Measurements from ENCODE around the gene INO80E. TPM values are rescaled to one million over a fixed set of nuclear protein-coding genes. Genes with fewer than 3 reads are reported as not detected.

The INO80E gene
- total and polyA plus RNA-seq, 4 donors = 8.0 to 24.8 (median 17.2) TPM

DNA sequence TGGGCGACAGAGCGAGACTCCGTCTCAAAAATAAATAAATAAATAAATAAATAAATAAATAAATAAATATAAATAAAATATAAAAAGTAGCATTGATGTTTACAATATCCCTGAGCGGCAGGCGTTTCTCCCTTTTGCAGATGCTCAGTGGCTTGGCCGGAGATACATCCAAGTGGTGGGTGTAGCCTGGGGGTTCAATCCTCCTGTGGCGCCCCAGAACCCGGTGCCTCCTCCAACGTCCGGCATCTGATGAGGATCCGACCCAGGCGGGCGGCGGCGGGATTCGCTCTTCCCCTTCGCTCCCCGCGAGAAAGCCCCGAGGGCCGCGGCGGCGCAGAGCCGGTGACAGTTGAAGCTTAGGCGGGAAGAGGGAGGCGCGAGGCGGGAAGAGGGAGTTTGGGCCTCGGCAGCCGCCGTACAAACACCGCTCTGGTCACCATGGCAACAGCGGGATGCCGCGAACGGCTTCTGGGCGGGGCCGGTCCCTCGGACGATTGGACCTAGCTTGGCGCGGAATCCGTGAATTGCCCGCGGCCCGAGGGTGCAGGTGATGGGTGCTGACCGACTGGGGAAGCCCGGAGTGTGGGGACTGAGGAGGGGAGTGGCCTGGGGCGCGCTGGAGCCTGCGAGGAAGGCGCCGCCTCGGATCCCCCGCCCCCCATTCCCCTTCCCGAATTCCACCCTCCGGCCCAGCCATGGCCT lies 56.8 kb downstream of the INO80E start (continued):
- TF ChIP-seq ZBTB33 (IDR thresholded peaks at IDR 0.05) (peak; percentile 80), HNF4A (conservative IDR thresholded peaks at IDR 0.05) (peak in 1 of 2 donors; percentile 34), SP1 (IDR thresholded peaks at IDR 0.05) (no peak), HNF4G (IDR thresholded peaks at IDR 0.05) (no peak)

- Histone ChIP-seq H3K27ac (ENCODE audit: low read depth in 1 of 2, low read length in 2 of 2) (peak overlapping the region; percentile 4 to 32), H3K9me3 (ENCODE audit: control insufficient read depth in 4 of 4, low read length in 3 of 4) (no peaks in the 10 kb centered on the region), H3K36me3 (ENCODE audit: control insufficient read depth in 4 of 4, insufficient read depth in 3 of 4, low read depth in 1 of 4, low read length in 3 of 4) (no peaks in the 10 kb centered on the region), H3K27me3 (ENCODE audit: control insufficient read depth in 4 of 4, insufficient read depth in 4 of 4, low read length in 3 of 4) (no peaks in the 10 kb centered on the region), H3K9ac (ENCODE audit: low read depth in 1 of 2, low read length in 2 of 2) (no peak overlapping the region), H3K4me1 (ENCODE audit: control insufficient read depth in 4 of 4, insufficient read depth in 4 of 4, low read length in 3 of 4) (peaks cover 2 to 11% (median 7%) of the 10 kb centered on the region in 4 donors), H3K4me3 (ENCODE audit: low read depth in 1 of 3, low read length in 3 of 3) (peak overlapping the region; percentile 43 to 63 (median 60))
- TF ChIP-seq SP1 (IDR thresholded peaks at IDR 0.05) = peak; percentile 14
- no peak for TF ChIP-seq HNF4A (conservative IDR thresholded peaks at IDR 0.05)
- no peak for DNase-seq (ENCODE audit: low spot score)
- 13% methylated on average over 19 of the region's 19 CpGs for WGBS
Observed at GRCh38 chr16:30053376-30054015, 57.5 kb downstream of the INO80E start.

DNA sequence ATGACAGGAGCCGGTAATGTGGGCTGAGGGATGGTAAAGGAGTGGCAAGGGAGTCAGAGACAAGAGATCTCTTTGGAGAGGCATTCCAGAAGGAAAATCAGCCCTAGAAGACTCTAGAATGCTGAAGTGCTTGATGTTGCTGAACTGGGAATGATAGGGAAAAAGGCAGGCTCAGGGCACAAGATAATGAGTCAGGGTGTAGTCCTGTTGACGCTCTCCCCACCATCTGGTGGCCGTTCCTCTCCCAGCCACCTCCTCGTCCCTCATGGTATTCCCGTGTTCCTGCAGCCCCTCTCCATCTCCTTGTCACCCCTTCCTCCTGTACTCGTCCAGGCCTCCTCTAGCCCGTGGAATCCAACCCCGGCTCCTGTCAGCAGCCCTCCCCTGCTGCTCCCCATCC lies 58.4 kb downstream of the INO80E start:
- H3K9ac ChIP-seq (ENCODE audit: low read depth in 1 of 2, low read length in 2 of 2) = no peak overlapping the region
- H3K4me3 ChIP-seq (ENCODE audit: low read depth in 1 of 3, low read length in 3 of 3) = no peak overlapping the region

More for the DNA sequence above, 58.4 kb downstream of the INO80E start:
- H3K27me3 ChIP-seq (ENCODE audit: control insufficient read depth in 4 of 4, insufficient read depth in 4 of 4, low read length in 3 of 4) = no peaks in the 10 kb centered on the region
- 83% methylated on average over 8 of the region's 8 CpGs for WGBS
- no peak overlapping the region for H3K27ac ChIP-seq (ENCODE audit: low read depth in 1 of 2, low read length in 2 of 2)
- H3K4me1 ChIP-seq (ENCODE audit: control insufficient read depth in 4 of 4, insufficient read depth in 4 of 4, low read length in 3 of 4) = peaks cover 2 to 11% (median 7%) of the 10 kb centered on the region in 4 donors
- no peaks in the 10 kb centered on the region for H3K9me3 ChIP-seq (ENCODE audit: control insufficient read depth in 4 of 4, low read length in 3 of 4)
- H3K36me3 ChIP-seq (ENCODE audit: control insufficient read depth in 4 of 4, insufficient read depth in 3 of 4, low read depth in 1 of 4, low read length in 3 of 4) = no peaks in the 10 kb centered on the region
- DNase-seq (ENCODE audit: low spot score) = no peak
- no peak for TF ChIP-seq FOXA2 (IDR thresholded peaks at IDR 0.05)
- TF ChIP-seq, protein P1, sequence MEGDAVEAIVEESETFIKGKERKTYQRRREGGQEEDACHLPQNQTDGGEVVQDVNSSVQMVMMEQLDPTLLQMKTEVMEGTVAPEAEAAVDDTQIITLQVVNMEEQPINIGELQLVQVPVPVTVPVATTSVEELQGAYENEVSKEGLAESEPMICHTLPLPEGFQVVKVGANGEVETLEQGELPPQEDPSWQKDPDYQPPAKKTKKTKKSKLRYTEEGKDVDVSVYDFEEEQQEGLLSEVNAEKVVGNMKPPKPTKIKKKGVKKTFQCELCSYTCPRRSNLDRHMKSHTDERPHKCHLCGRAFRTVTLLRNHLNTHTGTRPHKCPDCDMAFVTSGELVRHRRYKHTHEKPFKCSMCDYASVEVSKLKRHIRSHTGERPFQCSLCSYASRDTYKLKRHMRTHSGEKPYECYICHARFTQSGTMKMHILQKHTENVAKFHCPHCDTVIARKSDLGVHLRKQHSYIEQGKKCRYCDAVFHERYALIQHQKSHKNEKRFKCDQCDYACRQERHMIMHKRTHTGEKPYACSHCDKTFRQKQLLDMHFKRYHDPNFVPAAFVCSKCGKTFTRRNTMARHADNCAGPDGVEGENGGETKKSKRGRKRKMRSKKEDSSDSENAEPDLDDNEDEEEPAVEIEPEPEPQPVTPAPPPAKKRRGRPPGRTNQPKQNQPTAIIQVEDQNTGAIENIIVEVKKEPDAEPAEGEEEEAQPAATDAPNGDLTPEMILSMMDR (IDR thresholded peaks at IDR 0.05; ENCODE audit: low read depth, low read length, missing input control) = no peak
- no peak for TF ChIP-seq HNF4G (IDR thresholded peaks at IDR 0.05)
- no peak for TF ChIP-seq YY1 (IDR thresholded peaks at IDR 0.05)
- no peak for TF ChIP-seq FOXA1 (IDR thresholded peaks at IDR 0.05)
- TF ChIP-seq MAX (IDR thresholded peaks at IDR 0.05) = no peak
- TF ChIP-seq, protein P2, sequence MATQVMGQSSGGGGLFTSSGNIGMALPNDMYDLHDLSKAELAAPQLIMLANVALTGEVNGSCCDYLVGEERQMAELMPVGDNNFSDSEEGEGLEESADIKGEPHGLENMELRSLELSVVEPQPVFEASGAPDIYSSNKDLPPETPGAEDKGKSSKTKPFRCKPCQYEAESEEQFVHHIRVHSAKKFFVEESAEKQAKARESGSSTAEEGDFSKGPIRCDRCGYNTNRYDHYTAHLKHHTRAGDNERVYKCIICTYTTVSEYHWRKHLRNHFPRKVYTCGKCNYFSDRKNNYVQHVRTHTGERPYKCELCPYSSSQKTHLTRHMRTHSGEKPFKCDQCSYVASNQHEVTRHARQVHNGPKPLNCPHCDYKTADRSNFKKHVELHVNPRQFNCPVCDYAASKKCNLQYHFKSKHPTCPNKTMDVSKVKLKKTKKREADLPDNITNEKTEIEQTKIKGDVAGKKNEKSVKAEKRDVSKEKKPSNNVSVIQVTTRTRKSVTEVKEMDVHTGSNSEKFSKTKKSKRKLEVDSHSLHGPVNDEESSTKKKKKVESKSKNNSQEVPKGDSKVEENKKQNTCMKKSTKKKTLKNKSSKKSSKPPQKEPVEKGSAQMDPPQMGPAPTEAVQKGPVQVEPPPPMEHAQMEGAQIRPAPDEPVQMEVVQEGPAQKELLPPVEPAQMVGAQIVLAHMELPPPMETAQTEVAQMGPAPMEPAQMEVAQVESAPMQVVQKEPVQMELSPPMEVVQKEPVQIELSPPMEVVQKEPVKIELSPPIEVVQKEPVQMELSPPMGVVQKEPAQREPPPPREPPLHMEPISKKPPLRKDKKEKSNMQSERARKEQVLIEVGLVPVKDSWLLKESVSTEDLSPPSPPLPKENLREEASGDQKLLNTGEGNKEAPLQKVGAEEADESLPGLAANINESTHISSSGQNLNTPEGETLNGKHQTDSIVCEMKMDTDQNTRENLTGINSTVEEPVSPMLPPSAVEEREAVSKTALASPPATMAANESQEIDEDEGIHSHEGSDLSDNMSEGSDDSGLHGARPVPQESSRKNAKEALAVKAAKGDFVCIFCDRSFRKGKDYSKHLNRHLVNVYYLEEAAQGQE (IDR thresholded peaks at IDR 0.05) = no peak
- no peak for TF ChIP-seq RXRA (IDR thresholded peaks at IDR 0.05)
- no peak for TF ChIP-seq NR2F2 (IDR thresholded peaks at IDR 0.05)
- no peak for TF ChIP-seq HNF4A (conservative IDR thresholded peaks at IDR 0.05)
- no peak for TF ChIP-seq TAF1 (conservative IDR thresholded peaks at IDR 0.05)
- no peak for TF ChIP-seq GABPA (IDR thresholded peaks at IDR 0.05 in 1 of 2, conservative IDR thresholded peaks at IDR 0.05 in 1 of 2)
- TF ChIP-seq JUND (IDR thresholded peaks at IDR 0.05) = no peak
- no peak for TF ChIP-seq ZBTB33 (IDR thresholded peaks at IDR 0.05)
- TF ChIP-seq EGR1 (IDR thresholded peaks at IDR 0.05; ENCODE audit: low read depth in 2 of 2) = no peak
- TF ChIP-seq ATF3 (IDR thresholded peaks at IDR 0.05) = no peak
- TF ChIP-seq RAD21 (IDR thresholded peaks at IDR 0.05) = no peak
- no peak for TF ChIP-seq SP1 (IDR thresholded peaks at IDR 0.05)

Data from liver (tissue), 9 donors.